BLaER1 treated with 17β-estradiol and CSF1 and Interleukin-3, amounts not matched to agents 10 nM and 100 nM (cell line): ENCODE measurements around the gene ENO2.
A peak's percentile ranks its signal among the peaks of the same experiment; 100 is the strongest.

Experiments
- H3K27ac ChIP-seq, 11 experiments: shearing (Covaris generic); formaldehyde crosslinking; 2 replicates each; pipeline ENCODE4 v1.8.1; 2022
- H3K27me3 ChIP-seq, 11 experiments: shearing (Covaris generic); formaldehyde crosslinking; 2 replicates each; pipeline ENCODE4 v1.8.1; 2022
- H3K36me3 ChIP-seq, 11 experiments: shearing (Covaris generic); formaldehyde crosslinking; 2 replicates each; pipeline ENCODE4 v1.8.1; 2022
- H3K4me1 ChIP-seq, 10 experiments: shearing (Covaris generic); formaldehyde crosslinking; 2 replicates each; pipeline ENCODE4 v1.8.1; 2022
- H3K4me2 ChIP-seq, 11 experiments: shearing (Covaris generic); formaldehyde crosslinking; 2 replicates each; pipeline ENCODE4 v1.8.1; 2022
- H3K4me3 ChIP-seq, 10 experiments: shearing (Covaris generic); formaldehyde crosslinking; 2 replicates each; pipeline ENCODE4 v1.8.1; 2022
- H3K9ac ChIP-seq, 11 experiments: shearing (Covaris generic); formaldehyde crosslinking; 2 replicates each; pipeline ENCODE4 v1.8.1; 2022
- H3K9me3 ChIP-seq, 11 experiments: shearing (Covaris generic); formaldehyde crosslinking; replicated peaks in 1 of 11; 2 replicates each; pipeline ENCODE4 v1.8.1; 2022
- H4K20me1 ChIP-seq, 11 experiments: shearing (Covaris generic); formaldehyde crosslinking; 2 replicates each; pipeline ENCODE4 v1.8.1; 2022
- Cebpa-rat ChIP-seq, 11 experiments: shearing (Covaris generic); IDR thresholded peaks; 2 replicates each; pipeline ENCODE4 v1.8.1; 2022

The ENO2 gene

DNA sequence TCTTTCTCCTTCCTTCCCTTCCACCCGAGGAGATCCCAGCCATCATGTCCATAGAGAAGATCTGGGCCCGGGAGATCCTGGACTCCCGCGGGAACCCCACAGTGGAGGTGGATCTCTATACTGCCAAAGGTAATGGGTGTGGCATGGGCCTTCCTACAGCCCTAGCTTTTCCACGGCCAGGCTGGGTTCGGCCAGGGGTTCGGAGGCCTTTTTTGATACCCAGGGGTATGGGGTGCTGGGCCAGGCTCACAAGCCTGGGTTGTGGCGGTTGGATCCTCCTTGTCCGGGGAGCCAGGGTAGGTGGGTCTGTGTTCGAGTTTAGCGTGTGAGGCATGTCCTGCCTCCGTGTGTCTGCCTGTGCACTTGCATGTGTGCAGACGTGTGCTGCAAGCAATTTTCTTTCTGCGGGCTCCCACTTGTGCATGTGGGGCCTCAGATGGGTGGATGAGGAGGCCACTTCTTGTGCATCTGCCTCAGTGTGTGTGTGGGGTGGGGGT is 1.5 kb downstream of the ENO2 start:
- Histone ChIP-seq H4K20me1 (peaks cover 0 to 16% (median 3%) of the 10 kb centered on the region in 11 experiments; a peak in 8 of 22 replicates), H3K9ac (no peak overlapping the region), H3K27ac (no peak overlapping the region), H3K4me3 (peak overlapping the region in 1 of 10 experiments; percentile 36; a peak in 1 of 20 replicates), H3K9me3 (no peaks in the 10 kb centered on the region), H3K27me3 (peaks cover 51 to 74% (median 65%) of the 10 kb centered on the region in 11 experiments), H3K36me3 (peaks cover 0 to 21% (median 0%) of the 10 kb centered on the region in 11 experiments; a peak in 4 of 22 replicates), H3K4me1 (peaks cover 16 to 41% (median 29%) of the 10 kb centered on the region in 10 experiments), H3K4me2 (peak overlapping the region in 5 of 11 experiments; percentile 18 to 98 (median 92); a peak in 8 of 22 replicates)
- no peak for TF ChIP-seq Cebpa-rat (IDR thresholded peaks at IDR 0.05)

DNA sequence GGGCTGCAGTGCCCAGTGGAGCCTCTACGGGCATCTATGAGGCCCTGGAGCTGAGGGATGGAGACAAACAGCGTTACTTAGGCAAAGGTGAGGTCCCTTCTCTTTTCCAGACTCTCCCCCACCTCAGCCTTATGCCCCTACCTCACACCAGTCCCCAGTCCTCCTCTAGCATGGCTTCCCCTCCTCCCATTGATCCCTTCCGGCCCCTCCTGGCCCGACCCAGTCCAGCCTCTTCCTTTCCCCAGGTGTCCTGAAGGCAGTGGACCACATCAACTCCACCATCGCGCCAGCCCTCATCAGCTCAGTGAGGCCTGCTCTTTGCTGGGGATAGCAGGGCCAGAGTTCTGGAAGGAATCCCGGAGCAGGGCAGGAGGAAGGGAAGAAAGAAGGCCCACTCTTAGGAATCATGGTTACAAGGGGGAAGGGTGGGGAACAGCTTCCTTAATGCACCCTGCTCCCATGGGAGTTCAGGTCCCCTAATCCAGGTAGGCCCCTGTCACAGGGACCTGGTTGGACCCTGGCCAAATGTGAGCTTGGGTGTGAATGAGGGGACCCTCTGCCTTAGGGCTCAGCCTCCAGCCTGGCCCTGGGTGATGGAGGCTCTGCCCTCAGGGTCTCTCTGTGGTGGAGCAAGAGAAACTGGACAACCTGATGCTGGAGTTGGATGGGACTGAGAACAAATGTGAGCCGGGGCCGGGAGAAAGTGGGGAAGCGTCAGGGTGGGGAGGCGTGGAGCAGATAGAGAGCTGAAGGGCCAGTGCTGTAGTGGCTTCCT is 2.2 kb downstream of the ENO2 start:
- Histone ChIP-seq H3K4me1 (peaks cover 20 to 47% (median 35%) of the 10 kb centered on the region in 10 experiments), H3K27me3 (peaks cover 43 to 67% (median 57%) of the 10 kb centered on the region in 11 experiments), H3K9ac (no peak overlapping the region), H3K4me3 (peak overlapping the region in 1 of 10 experiments; percentile 36; a peak in 1 of 20 replicates), H3K4me2 (peak overlapping the region in 2 of 11 experiments; percentile 51 to 98; a peak in 2 of 22 replicates), H3K9me3 (no peaks in the 10 kb centered on the region), H3K27ac (no peak overlapping the region), H3K36me3 (peaks cover 0 to 29% (median 0%) of the 10 kb centered on the region in 11 experiments; a peak in 4 of 22 replicates), H4K20me1 (peaks cover 0 to 16% (median 3%) of the 10 kb centered on the region in 11 experiments; a peak in 8 of 22 replicates)
- no peak for TF ChIP-seq Cebpa-rat (IDR thresholded peaks at IDR 0.05)

DNA sequence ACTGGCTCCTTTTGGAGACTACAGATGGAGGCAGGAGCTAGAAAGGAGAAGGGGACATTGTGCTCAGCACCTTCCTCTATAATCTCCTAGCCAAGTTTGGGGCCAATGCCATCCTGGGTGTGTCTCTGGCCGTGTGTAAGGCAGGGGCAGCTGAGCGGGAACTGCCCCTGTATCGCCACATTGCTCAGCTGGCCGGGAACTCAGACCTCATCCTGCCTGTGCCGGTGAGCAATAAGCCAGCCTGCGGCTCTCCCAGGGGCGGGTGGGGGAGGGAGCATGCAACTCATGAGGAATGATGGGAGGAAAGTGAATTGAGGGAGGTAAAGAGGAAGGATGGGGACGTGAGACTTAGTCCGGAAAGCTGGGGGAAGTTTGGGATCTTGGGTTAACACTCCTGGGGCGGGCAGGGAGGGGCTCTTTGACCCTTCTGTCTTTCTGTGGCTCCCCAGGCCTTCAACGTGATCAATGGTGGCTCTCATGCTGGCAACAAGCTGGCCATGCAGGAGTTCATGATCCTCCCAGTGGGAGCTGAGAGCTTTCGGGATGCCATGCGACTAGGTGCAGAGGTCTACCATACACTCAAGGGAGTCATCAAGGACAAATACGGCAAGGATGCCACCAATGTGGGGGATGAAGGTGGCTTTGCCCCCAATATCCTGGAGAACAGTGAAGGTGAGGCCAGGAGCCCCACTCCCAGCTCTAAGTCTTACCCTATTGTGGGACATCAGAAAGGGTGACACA is 3.3 kb downstream of the ENO2 start:
- H3K36me3 ChIP-seq, result peaks cover 0 to 32% (median 0%) of the 10 kb centered on the region in 11 experiments; a peak in 4 of 22 replicates
- peaks cover 31 to 57% (median 45%) of the 10 kb centered on the region in 10 experiments for H3K4me1 ChIP-seq
- TF ChIP-seq Cebpa-rat (IDR thresholded peaks at IDR 0.05), result no peak
- H3K27ac ChIP-seq, result no peak overlapping the region
- H3K9ac ChIP-seq, result no peak overlapping the region
- no peaks in the 10 kb centered on the region for H3K9me3 ChIP-seq
- H4K20me1 ChIP-seq, result peaks cover 0 to 16% (median 3%) of the 10 kb centered on the region in 11 experiments; a peak in 8 of 22 replicates
- no peak overlapping the region for H3K4me3 ChIP-seq
- H3K27me3 ChIP-seq, result peaks cover 33 to 56% (median 47%) of the 10 kb centered on the region in 11 experiments
- peak overlapping the region in 1 of 11 experiments; percentile 98; a peak in 1 of 22 replicates for H3K4me2 ChIP-seq

DNA sequence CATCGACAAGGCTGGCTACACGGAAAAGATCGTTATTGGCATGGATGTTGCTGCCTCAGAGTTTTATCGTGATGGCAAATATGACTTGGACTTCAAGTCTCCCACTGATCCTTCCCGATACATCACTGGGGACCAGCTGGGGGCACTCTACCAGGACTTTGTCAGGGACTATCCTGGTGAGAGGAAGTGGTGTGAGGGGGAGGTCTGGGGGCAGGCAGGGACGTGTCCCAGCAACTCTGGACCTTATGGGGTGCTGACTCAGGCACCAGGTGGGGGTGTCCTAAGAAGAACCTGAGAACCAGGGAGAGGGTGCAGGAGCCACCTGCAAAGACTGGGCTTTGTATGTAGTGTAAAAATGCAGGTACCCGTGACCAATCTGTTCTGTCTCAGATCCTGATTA is 5.2 kb downstream of the ENO2 start:
- Histone ChIP-seq H3K9ac (no peak overlapping the region; a peak in 1 of 22 replicates), H3K36me3 (peaks cover 0 to 32% (median 0%) of the 10 kb centered on the region in 11 experiments; a peak in 4 of 22 replicates), H3K4me1 (peaks cover 42 to 69% (median 53%) of the 10 kb centered on the region in 10 experiments), H3K27ac (no peak overlapping the region), H3K4me2 (peak overlapping the region in 6 of 11 experiments; percentile 17 to 40 (median 23); a peak in 5 of 22 replicates), H3K4me3 (no peak overlapping the region), H3K9me3 (no peaks in the 10 kb centered on the region), H3K27me3 (peaks cover 14 to 37% (median 27%) of the 10 kb centered on the region in 11 experiments), H4K20me1 (peaks cover 0 to 16% (median 3%) of the 10 kb centered on the region in 11 experiments; a peak in 8 of 22 replicates)
- TF ChIP-seq Cebpa-rat (IDR thresholded peaks at IDR 0.05), result no peak

DNA sequence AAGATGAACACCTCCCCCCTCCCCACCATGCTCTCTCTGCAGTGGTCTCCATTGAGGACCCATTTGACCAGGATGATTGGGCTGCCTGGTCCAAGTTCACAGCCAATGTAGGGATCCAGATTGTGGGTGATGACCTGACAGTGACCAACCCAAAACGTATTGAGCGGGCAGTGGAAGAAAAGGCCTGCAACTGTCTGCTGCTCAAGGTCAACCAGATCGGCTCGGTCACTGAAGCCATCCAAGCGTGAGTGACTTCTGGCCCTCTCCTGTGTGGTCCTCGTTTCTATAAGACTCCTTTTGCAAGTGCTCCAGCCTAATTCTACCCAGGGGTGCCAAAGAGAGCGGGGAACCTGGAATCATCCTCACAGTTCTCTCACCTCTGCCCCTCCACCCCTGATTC is 7.2 kb downstream of the ENO2 start:
- Histone ChIP-seq H3K4me1 (peaks cover 53 to 73% (median 63%) of the 10 kb centered on the region in 10 experiments), H3K9ac (0 out of 22 replicates have a peak overlapping the region, but pooled peaks of 1 of the 11 experiments have one; percentile 39), H3K9me3 (no peaks in the 10 kb centered on the region), H3K4me2 (peak overlapping the region; percentile 88 to 97 (median 93)), H3K27ac (peak overlapping the region in 3 of 11 experiments; percentile 52 to 61 (median 57); a peak in 4 of 22 replicates), H4K20me1 (peaks cover 0 to 7% (median 0%) of the 10 kb centered on the region in 11 experiments; a peak in 3 of 22 replicates), H3K4me3 (no peak overlapping the region), H3K27me3 (peaks cover 0 to 17% (median 8%) of the 10 kb centered on the region in 11 experiments; a peak in 14 of 22 replicates), H3K36me3 (peaks cover 0 to 28% (median 0%) of the 10 kb centered on the region in 11 experiments; a peak in 4 of 22 replicates)
- TF ChIP-seq Cebpa-rat (IDR thresholded peaks at IDR 0.05), result no peak

DNA sequence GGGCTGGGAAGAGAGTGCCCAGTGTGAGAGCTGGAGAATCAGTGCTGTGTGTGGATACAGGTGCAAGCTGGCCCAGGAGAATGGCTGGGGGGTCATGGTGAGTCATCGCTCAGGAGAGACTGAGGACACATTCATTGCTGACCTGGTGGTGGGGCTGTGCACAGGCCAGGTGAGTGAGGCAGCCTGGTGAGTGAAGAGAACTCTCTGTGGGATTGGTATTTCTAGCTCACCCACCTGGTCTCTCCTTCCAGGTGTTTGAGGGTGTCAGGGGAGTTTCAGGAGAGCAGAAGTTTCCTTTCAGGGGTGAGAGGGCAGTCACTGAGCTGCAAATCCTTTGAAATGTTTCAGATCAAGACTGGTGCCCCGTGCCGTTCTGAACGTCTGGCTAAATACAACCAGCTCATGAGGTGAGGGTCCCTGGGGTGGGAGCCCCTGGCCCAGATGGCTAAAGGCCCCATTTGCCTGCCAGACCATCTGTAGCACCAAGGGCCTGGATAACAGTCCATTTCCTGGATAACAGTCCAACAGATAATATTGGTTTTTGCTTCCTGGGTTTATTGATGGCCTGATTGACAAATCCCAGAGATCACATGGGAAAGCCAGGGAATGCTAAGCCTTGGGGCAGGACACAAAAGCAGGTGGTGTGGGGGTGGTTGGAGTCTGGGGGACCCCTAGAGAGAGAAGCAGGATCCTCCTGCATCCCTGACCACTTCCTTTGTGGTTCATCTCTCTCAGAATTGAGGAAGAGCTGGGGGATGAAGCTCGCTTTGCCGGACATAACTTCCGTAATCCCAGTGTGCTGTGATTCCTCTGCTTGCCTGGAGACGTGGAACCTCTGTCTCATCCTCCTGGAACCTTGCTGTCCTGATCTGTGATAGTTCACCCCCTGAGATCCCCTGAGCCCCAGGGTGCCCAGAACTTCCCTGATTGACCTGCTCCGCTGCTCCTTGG is 7.9 kb downstream of the ENO2 start:
- peak overlapping the region in 10 of 11 experiments; percentile 8 to 72 (median 58); a peak in 19 of 22 replicates for H3K27ac ChIP-seq
- no peak for TF ChIP-seq Cebpa-rat (IDR thresholded peaks at IDR 0.05)
- H3K4me3 ChIP-seq, result peak overlapping the region in 6 of 10 experiments; percentile 6 to 50 (median 11); a peak in 7 of 20 replicates

DNA sequence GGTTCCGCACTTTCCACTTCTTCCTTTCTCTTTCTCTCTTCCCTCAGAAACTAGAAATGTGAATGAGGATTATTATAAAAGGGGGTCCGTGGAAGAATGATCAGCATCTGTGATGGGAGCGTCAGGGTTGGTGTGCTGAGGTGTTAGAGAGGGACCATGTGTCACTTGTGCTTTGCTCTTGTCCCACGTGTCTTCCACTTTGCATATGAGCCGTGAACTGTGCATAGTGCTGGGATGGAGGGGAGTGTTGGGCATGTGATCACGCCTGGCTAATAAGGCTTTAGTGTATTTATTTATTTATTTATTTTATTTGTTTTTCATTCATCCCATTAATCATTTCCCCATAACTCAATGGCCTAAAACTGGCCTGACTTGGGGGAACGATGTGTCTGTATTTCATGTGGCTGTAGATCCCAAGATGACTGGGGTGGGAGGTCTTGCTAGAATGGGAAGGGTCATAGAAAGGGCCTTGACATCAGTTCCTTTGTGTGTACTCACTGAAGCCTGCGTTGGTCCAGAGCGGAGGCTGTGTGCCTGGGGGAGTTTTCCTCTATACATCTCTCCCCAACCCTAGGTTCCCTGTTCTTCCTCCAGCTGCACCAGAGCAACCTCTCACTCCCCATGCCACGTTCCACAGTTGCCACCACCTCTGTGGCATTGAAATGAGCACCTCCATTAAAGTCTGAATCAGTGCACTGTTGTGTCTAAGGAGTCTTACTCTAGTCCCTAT is 8.8 kb downstream of the ENO2 start:
- peak overlapping the region; percentile 88 to 97 (median 93) for H3K4me2 ChIP-seq
- TF ChIP-seq Cebpa-rat (IDR thresholded peaks at IDR 0.05), result no peak
- H3K27ac ChIP-seq, result peak overlapping the region in 9 of 11 experiments; percentile 16 to 72 (median 59); a peak in 18 of 22 replicates
- peaks cover 0 to 17% (median 0%) of the 10 kb centered on the region in 11 experiments; a peak in 2 of 22 replicates for H3K36me3 ChIP-seq
- H4K20me1 ChIP-seq, result no peaks in the 10 kb centered on the region
- peaks cover 61 to 77% (median 71%) of the 10 kb centered on the region in 10 experiments for H3K4me1 ChIP-seq
- peak overlapping the region in 6 of 10 experiments; percentile 6 to 50 (median 11); a peak in 5 of 20 replicates for H3K4me3 ChIP-seq
- H3K9ac ChIP-seq, result peak overlapping the region; percentile 2 to 61 (median 45); a peak in 16 of 22 replicates
- H3K27me3 ChIP-seq, result peaks cover 0 to 4% (median 0%) of the 10 kb centered on the region in 11 experiments; a peak in 1 of 22 replicates
- H3K9me3 ChIP-seq, result no peaks in the 10 kb centered on the region

More for the DNA sequence above, 7.9 kb downstream of the ENO2 start:
- Histone ChIP-seq H3K9me3 (no peaks in the 10 kb centered on the region), H3K36me3 (peaks cover 0 to 22% (median 0%) of the 10 kb centered on the region in 11 experiments; a peak in 3 of 22 replicates), H3K4me1 (peaks cover 60 to 77% (median 71%) of the 10 kb centered on the region in 10 experiments), H4K20me1 (no peaks in the 10 kb centered on the region), H3K27me3 (peaks cover 0 to 10% (median under 1%) of the 10 kb centered on the region in 11 experiments; a peak in 6 of 22 replicates), H3K4me2 (peak overlapping the region; percentile 88 to 97 (median 93)), H3K9ac (peak overlapping the region; percentile 2 to 61 (median 45); a peak in 18 of 22 replicates)
